Measurements from ENCODE around the gene PPP1R7.
"Not testable (repeated sequence)": the region's sequence is repeated elsewhere in the genome, so short reads cannot be mapped to it uniquely, and the experiment has no call there.

The PPP1R7 gene

DNA sequence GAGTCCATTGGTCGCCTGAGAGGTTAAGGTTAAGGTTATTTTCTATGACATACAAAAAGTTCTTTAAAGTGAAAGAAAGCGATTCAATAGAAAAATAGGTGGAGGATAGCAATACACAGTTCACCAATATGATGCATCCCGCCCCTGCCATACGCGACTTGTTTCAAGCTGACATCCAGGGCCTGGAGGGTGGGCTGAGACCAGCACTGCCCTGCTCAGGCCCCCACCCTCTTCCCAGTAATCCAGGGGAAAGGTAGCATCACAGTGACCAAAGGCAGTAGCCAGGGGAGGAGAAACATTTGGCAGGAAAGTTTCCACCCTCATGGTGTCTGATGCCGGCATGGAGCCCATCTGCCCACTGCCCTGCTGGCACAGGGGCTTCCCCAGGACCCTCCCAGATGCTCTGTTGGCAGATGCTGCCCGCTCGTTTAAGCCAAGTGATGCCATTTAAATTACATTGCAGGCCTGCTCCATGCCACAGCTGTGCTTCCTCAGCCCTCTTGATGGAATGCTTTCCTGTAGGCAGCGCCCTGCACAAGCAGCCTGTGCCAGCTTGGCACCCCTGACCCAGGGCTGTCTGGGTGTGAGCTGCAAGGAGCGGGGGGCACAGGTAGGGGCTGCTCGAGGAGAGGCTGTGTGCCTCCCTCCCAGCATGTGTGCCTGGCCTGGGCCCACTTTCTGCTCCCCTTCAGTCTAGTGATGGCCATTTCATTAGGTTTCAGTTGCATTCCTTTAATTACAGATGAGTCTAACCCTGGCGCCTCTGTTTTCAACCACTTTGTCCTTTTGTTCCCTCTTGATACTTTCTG lies 27.5 kb downstream of the PPP1R7 start:
- no peak for DNase-seq

DNA sequence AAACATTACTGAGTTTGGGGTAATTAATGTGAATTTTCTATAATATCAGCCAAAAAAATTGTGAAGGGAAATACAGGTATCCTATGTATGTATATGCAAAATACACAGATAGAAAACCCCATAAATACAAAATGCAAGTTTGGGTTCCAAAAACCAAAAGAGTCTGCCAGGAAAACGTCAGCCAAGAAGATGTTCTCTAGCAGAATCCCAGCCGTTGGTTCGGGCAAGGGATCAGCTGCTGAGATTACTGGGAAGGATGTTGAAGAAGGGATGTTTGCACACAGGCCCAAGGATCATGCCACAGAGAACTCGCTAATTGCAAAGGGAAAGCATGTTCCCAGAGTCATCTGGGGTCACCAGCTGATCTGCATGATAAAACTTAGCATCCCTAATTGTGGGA lies 28.7 kb downstream of the PPP1R7 start:
- DNase-seq, result no peak

GRCh38 chr2:241179899-241180298 lies 29.6 kb downstream of the PPP1R7 start:
- no peak for DNase-seq

- no peak for DNase-seq
Measured at GRCh38 chr2:241180495-241180894, 30.2 kb downstream of the PPP1R7 start.

- no peak for DNase-seq
Measured at GRCh38 chr2:241182126-241182525, 31.9 kb downstream of the PPP1R7 start.

GRCh38 chr2:241182531-241183133 lies 32.4 kb downstream of the PPP1R7 start:
- DNase-seq, result no peak

DNA sequence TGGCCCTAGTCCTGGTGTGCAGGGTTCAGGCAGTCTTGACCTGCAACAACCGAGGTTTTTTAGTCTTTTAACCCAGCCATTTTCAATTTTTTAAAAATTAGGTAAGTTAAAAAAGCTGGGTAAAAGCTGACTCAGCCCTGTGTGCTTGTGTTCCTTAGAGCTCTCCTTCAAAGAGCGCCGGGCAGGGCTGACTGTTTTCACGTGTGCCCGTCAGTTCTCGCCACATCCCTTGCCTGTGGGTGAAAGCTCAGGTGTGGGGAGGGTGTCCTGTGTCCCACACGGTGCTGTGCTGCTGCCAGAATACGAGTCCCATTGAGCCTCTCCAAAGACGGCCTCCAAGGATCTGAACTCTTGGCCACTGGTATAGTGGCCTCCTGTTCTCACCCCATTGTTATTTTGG lies 33.0 kb downstream of the PPP1R7 start:
- no peak for DNase-seq

- no peak for DNase-seq
Measured at GRCh38 chr2:241184901-241185300, 34.6 kb downstream of the PPP1R7 start.

DNA sequence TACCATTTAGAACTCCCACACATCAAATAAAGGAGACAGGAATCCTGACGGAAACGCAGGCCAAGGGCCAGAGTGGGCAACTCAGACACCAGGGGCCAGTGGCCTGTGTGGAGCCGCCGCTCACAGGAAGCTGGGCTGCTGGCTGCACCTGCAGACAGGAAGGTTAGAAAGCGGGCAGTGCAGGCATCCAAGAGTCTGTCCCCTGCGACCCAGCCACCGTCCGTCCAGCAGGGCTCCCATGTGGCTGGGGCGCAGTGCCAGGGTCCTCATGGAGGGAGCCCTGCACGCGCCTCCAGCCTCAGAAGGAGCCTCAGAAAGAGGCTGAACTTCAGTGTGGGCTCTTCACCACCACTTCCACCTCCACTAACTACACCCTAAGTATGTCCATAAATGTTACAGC lies 35.7 kb downstream of the PPP1R7 start:
- DNase-seq, result no peak

GRCh38 chr2:241187101-241187917 lies 37.0 kb downstream of the PPP1R7 start:
- no peak for DNase-seq

- no peak for DNase-seq
Measured at GRCh38 chr2:241187918-241188234, 37.6 kb downstream of the PPP1R7 start.

- DNase-seq, result no peak
Measured at GRCh38 chr2:241188361-241189092, 38.3 kb downstream of the PPP1R7 start, which contains the start of gene ANO7. ANO7 (plus strand) TSS chr2:241188677; CDS start chr2:241190064, 1,387 bp downstream.

GRCh38 chr2:241189093-241189855 lies 39.0 kb downstream of the PPP1R7 start:
- no peak for DNase-seq

DNA sequence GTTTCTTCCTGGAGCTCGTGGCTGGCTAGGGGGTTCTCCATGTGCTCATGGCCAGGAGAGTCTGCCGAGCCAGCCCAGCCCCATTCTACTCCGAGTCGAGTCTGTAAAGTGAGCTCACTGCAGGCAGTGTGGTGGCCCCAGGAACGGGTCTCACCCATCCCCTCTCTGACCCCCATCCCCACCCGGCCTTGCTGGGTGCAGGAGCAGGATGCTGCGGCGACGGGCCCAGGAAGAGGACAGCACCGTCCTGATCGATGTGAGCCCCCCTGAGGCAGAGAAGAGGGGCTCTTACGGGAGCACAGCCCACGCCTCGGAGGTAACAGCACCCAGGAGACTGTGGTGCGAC lies 39.6 kb downstream of the PPP1R7 start:
- DNase-seq, result no peak

DNA sequence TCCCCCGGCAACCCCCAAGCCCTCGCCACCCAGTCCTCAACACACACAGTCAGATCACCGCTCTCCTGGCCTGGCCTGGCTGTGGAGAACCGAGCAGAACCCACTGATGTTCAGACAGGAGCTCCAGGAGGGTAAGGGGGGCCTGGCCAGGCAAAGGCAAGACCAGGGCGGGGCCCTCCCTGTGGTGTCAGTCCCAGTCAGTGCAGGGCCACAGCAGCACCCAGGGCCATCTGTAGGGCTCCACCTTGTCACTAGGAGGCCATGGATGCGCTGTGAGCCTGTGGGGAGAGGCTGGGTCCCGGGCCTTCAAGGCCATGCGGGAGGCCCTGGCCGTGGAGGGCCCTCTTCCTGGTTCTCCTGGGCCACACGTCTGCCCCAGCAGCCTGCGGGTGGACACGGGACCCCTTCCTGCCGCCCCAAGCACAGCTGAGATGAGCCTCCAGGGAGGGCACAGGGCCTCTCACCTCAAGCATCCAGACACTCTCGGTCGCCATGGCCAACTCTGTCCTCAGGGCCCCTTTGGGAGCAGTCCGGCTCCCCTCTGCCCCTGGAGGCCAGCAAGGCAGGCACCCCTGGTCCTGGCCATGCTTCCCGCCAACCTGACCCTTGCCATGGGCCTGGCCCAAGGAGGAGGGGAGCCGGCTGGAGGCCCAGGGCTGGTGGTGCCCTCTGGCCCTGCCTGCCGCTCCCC lies 40.2 kb downstream of the PPP1R7 start:
- no peak for DNase-seq

DNA sequence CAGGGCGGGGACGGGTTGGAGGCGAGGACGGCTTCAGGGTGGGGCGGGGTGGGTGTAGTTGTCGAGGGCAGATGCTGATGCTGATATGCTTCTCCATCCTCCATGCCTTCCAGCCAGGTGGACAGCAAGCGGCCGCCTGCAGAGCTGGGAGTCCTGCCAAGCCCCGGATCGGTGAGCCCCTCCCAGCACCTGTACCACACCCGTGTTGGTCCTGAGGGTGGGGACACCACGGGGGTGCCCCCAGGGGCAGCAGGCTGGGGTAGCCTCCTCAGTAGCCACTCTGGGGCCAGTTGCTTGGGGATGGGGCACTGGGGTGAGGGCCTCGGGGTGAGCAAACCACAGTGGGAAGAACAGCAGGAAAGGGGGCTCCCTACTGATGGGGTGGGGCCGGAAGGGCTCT lies 40.8 kb downstream of the PPP1R7 start:
- DNase-seq, result no peak

DNA sequence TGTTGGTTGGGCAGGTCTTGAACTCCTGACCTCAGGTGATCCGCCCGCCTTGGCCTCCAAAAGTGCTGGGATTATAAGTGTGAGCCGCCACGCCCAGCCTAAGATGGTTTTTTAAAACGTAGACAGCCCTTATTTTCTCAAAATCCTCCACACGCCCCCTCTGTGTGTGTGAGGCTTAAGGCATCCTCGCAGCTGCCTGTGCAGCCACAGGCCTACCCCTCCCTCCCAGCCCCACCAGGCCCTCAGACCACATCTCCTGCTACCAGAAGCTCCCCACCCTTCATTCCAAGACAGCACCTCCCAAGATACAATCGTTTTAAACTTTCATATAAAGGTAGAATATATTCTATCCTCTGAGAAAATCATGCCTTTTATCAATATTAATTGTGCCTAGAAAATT lies 43.0 kb downstream of the PPP1R7 start:
- no peak for DNase-seq

- no peak for DNase-seq
Measured at GRCh38 chr2:241194811-241195210, 44.5 kb downstream of the PPP1R7 start.

DNA sequence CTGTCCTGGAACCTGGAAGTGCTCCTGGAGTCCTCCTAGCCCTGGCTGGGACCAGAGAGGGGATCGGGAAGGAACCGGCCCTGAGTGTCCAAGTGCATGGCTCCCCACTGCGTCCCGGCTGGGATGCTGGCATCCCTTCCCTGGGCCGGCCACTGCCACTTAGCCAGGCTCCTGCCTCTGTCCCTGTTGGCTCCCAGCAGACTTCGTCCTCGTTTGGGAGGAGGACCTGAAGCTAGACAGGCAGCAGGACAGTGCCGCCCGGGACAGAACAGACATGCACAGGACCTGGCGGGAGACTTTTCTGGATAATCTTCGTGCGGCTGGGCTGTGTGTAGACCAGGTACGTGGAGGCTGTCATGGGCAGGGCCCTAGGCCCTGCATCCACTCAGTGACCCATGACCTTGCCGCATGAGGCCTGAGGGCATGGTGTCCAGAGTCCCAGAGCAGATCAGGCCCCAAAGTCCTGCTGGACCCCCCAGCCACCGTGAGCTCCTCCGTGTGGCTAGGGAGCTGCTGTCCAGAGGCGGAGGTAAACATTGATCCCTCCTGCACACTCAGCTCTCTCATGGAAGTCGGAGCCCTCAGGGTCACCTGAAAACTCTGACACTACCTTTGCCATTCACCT lies 45.4 kb downstream of the PPP1R7 start:
- DNase-seq, result no peak

DNA sequence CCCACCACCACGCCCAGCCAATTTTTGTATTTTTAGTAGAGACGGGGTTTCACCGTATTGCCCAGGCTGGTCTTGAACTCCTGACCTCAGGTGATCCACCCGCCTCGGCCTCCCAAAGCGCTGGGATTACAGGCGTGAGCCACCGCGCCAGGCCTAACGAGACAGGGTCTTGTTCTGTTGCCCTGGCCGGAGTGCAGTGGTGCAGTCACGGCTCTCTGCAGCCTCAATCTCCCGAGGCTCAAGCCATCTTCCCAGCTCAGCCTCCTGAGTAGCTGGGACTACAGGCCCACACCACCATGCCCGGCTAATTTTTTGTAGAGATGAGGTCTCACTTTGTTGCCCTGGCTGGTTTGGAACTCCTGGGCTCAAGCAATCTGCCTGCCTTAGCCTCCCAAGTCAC lies 47.0 kb downstream of the PPP1R7 start:
- not testable (repeated sequence) for DNase-seq

DNA sequence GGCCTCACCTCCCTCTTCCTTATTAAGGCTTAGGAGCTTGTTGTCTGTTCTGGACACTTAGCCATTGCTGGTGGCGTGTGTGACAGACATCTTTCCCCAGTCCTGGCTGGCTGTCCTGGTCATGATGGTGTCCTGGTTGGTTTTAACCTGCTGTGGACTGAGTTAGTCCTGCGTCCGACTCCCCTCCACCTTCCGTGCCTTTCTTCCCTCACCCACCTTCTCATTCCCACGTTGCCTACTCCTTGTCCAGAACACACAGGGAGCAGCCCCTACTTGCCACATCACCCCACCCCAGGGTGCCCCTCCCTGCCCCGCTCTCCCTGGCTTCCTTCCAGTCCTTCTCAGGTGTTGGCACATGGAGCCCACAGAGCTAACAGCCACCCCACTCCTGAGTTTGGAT lies 47.7 kb downstream of the PPP1R7 start:
- no peak for DNase-seq

Data from NCI-H2081 (cell line).